ENCODE data around the gene ATP5MC2.

DNA sequence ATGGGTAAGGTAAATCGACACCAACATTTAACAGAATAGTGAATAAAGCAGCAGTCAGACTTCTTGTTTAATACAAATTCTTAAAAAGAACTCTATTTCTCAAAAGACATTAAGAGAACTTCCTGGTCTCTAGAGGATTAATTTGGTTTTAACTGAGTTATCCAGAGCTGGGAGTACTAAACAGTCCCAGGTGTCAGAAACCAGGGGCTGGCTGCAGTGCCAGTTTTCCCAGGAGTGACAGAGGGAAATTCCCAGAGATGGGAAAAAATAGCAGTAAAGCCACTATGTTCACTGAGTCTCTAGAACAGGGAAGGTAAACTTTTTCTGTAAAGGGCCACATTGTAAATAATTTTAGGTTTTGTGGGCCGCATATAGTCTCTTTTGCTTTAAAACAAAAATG, 8.8 kb downstream of the ATP5MC2 start:
- TF ChIP-seq, protein P1, sequence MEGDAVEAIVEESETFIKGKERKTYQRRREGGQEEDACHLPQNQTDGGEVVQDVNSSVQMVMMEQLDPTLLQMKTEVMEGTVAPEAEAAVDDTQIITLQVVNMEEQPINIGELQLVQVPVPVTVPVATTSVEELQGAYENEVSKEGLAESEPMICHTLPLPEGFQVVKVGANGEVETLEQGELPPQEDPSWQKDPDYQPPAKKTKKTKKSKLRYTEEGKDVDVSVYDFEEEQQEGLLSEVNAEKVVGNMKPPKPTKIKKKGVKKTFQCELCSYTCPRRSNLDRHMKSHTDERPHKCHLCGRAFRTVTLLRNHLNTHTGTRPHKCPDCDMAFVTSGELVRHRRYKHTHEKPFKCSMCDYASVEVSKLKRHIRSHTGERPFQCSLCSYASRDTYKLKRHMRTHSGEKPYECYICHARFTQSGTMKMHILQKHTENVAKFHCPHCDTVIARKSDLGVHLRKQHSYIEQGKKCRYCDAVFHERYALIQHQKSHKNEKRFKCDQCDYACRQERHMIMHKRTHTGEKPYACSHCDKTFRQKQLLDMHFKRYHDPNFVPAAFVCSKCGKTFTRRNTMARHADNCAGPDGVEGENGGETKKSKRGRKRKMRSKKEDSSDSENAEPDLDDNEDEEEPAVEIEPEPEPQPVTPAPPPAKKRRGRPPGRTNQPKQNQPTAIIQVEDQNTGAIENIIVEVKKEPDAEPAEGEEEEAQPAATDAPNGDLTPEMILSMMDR (IDR thresholded peaks at IDR 0.05 in 2 of 3, conservative IDR thresholded peaks at IDR 0.05 in 1 of 3; ENCODE audit: control insufficient read depth in 2 of 3, extremely low read depth in 1 of 3, insufficient read depth in 1 of 3, low read depth in 3 of 3, low read length in 3 of 3): no peak
- TF ChIP-seq HDAC2 (IDR thresholded peaks at IDR 0.05) (no peak), CEBPB (IDR thresholded peaks at IDR 0.05; ENCODE audit: borderline replicate concordance in 1 of 2, low read depth in 2 of 2, low read length in 2 of 2) (no peak), BRCA1 (IDR thresholded peaks at IDR 0.05; ENCODE audit: low read depth, low read length) (no peak), ZSCAN29 (IDR thresholded peaks at IDR 0.05) (no peak), CBFB (IDR thresholded peaks at IDR 0.05; ENCODE audit: low read depth) (no peak), SREBF2 (IDR thresholded peaks at IDR 0.05; ENCODE audit: low read length) (no peak), HDAC6 (IDR thresholded peaks at IDR 0.05; ENCODE audit: unreplicated experiment) (no peak), EZH2 (IDR thresholded peaks at IDR 0.05; ENCODE audit: borderline replicate concordance, control insufficient read depth, low read depth, low read length) (no peak), BCL11A (IDR thresholded peaks at IDR 0.05; ENCODE audit: low read depth, low read length) (no peak)
- TF ChIP-seq, protein P2, sequence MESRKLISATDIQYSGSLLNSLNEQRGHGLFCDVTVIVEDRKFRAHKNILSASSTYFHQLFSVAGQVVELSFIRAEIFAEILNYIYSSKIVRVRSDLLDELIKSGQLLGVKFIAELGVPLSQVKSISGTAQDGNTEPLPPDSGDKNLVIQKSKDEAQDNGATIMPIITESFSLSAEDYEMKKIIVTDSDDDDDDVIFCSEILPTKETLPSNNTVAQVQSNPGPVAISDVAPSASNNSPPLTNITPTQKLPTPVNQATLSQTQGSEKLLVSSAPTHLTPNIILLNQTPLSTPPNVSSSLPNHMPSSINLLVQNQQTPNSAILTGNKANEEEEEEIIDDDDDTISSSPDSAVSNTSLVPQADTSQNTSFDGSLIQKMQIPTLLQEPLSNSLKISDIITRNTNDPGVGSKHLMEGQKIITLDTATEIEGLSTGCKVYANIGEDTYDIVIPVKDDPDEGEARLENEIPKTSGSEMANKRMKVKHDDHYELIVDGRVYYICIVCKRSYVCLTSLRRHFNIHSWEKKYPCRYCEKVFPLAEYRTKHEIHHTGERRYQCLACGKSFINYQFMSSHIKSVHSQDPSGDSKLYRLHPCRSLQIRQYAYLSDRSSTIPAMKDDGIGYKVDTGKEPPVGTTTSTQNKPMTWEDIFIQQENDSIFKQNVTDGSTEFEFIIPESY (IDR thresholded peaks at IDR 0.05): no peak
- TF ChIP-seq, protein P3, sequence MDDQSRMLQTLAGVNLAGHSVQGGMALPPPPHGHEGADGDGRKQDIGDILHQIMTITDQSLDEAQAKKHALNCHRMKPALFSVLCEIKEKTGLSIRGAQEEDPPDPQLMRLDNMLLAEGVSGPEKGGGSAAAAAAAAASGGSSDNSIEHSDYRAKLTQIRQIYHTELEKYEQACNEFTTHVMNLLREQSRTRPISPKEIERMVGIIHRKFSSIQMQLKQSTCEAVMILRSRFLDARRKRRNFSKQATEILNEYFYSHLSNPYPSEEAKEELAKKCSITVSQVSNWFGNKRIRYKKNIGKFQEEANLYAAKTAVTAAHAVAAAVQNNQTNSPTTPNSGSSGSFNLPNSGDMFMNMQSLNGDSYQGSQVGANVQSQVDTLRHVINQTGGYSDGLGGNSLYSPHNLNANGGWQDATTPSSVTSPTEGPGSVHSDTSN (IDR thresholded peaks at IDR 0.05; ENCODE audit: insufficient replicate concordance, low read depth, low read length): no peak
- TF ChIP-seq, protein P4, sequence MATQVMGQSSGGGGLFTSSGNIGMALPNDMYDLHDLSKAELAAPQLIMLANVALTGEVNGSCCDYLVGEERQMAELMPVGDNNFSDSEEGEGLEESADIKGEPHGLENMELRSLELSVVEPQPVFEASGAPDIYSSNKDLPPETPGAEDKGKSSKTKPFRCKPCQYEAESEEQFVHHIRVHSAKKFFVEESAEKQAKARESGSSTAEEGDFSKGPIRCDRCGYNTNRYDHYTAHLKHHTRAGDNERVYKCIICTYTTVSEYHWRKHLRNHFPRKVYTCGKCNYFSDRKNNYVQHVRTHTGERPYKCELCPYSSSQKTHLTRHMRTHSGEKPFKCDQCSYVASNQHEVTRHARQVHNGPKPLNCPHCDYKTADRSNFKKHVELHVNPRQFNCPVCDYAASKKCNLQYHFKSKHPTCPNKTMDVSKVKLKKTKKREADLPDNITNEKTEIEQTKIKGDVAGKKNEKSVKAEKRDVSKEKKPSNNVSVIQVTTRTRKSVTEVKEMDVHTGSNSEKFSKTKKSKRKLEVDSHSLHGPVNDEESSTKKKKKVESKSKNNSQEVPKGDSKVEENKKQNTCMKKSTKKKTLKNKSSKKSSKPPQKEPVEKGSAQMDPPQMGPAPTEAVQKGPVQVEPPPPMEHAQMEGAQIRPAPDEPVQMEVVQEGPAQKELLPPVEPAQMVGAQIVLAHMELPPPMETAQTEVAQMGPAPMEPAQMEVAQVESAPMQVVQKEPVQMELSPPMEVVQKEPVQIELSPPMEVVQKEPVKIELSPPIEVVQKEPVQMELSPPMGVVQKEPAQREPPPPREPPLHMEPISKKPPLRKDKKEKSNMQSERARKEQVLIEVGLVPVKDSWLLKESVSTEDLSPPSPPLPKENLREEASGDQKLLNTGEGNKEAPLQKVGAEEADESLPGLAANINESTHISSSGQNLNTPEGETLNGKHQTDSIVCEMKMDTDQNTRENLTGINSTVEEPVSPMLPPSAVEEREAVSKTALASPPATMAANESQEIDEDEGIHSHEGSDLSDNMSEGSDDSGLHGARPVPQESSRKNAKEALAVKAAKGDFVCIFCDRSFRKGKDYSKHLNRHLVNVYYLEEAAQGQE (IDR thresholded peaks at IDR 0.05; ENCODE audit: low read depth, low read length): no peak
